GM18526 (cell line): ENCODE results near the gene EVA1A.

Experiments used
- POLR2A ChIP-seq: IDR thresholded peaks from 3 replicates; pipeline ENCODE4 v1.6.1; 2011; ENCODE audit not compliant: insufficient read length; ENCODE audit errors: extremely low read depth

EVA1A gene

GRCh38 chr2:75475049-75475448 is 85.7 kb downstream of the EVA1A start:
- TF ChIP-seq POLR2A = no peak

- no peak for TF ChIP-seq POLR2A
These were observed 86.6 kb downstream of the EVA1A start for GRCh38 chr2:75474115-75474514.

- no peak for TF ChIP-seq POLR2A
These were observed 93.9 kb downstream of the EVA1A start for GRCh38 chr2:75466708-75467311.

- TF ChIP-seq POLR2A = no peak
These were observed 95.3 kb downstream of the EVA1A start for GRCh38 chr2:75465317-75465984.

GRCh38 chr2:75464348-75464946 is 96.3 kb downstream of the EVA1A start:
- no peak for TF ChIP-seq POLR2A

- no peak for TF ChIP-seq POLR2A
These were observed 98.0 kb downstream of the EVA1A start for GRCh38 chr2:75462721-75463120.

GRCh38 chr2:75462206-75462605 is 98.5 kb downstream of the EVA1A start:
- no peak for TF ChIP-seq POLR2A

GRCh38 chr2:75460630-75461029 is 100.1 kb downstream of the EVA1A start:
- no peak for TF ChIP-seq POLR2A

- no peak for TF ChIP-seq POLR2A
These were observed 101.0 kb downstream of the EVA1A start for GRCh38 chr2:75459565-75460310.

- TF ChIP-seq POLR2A = no peak
These were observed 102.5 kb downstream of the EVA1A start for GRCh38 chr2:75458201-75458600.

GRCh38 chr2:75456825-75457224 is 103.9 kb downstream of the EVA1A start:
- TF ChIP-seq POLR2A = no peak

- no peak for TF ChIP-seq POLR2A
These were observed 104.6 kb downstream of the EVA1A start for GRCh38 chr2:75456111-75456510.

- no peak for TF ChIP-seq POLR2A
These were observed 106.5 kb downstream of the EVA1A start for GRCh38 chr2:75454241-75454620.

GRCh38 chr2:75453384-75454240 is 107.1 kb downstream of the EVA1A start:
- TF ChIP-seq POLR2A = no peak

- TF ChIP-seq POLR2A = no peak
These were observed 110.7 kb downstream of the EVA1A start for GRCh38 chr2:75450068-75450467.
